ENCODE results near the gene TMEM14C. TPM values are rescaled to one million over a fixed set of nuclear protein-coding genes. Genes with fewer than 3 reads are reported as not detected.
A peak's percentile ranks its signal among the peaks of the same experiment; 100 is the strongest.

The TMEM14C gene
- total RNA-seq, result 120 TPM
- long read RNA-seq, transcript TMEM14C-201 (6 exons, 1,113 nt), result major isoform, 65 of 69 reads
- long read RNA-seq, partial matches to known transcripts, result 0 of 69 reads
- long read RNA-seq, other reads (novel, unspliced or antisense), result 3 of 69 reads

- intact Hi-C loops (cut with DNase I), result loop anchor here (1.0 to 10.0 kb wide), 3 partner anchors 24 to 208 kb away; partner anchors contain the start of genes C6orf52, PAK1IP1 and TMEM14B
- ATAC-seq, result peak; percentile 99
- DNase-seq (ENCODE audit: missing footprints), result peak; percentile 100
Measured at GRCh38 chr6:10722820-10723566, at the start of gene TMEM14C. Gene TMEM14C (plus strand): TSS chr6:10723070. CDS start chr6:10724614, 1,544 bp downstream.

- DNase-seq (ENCODE audit: missing footprints), result no peak
- intact Hi-C loops (cut with DNase I), result no loop called here
- ATAC-seq, result no peak
Measured at GRCh38 chr6:10676403-10676802, 46.5 kb upstream of the TMEM14C start.

GRCh38 chr6:10678456-10678855, 44.4 kb upstream of the TMEM14C start:
- intact Hi-C loops (cut with DNase I), result no loop called here
- DNase-seq (ENCODE audit: missing footprints) (no peak), ATAC-seq (no peak)

- no peak for DNase-seq (ENCODE audit: missing footprints)
- intact Hi-C loops (cut with DNase I), result no loop called here
- no peak for ATAC-seq
Measured at GRCh38 chr6:10681795-10682194, 41.1 kb upstream of the TMEM14C start.

- intact Hi-C loops (cut with DNase I), result no loop called here
- ATAC-seq, result no peak
Measured at GRCh38 chr6:10682355-10682988, 40.4 kb upstream of the TMEM14C start.

GRCh38 chr6:10684618-10685017, 38.3 kb upstream of the TMEM14C start:
- no peak for ATAC-seq
- no peak for DNase-seq (ENCODE audit: missing footprints)
- intact Hi-C loops (cut with DNase I), result no loop called here

More at GRCh38 chr6:10682355-10682988, 40.4 kb upstream of the TMEM14C start:
- no peak for DNase-seq (ENCODE audit: missing footprints)

GRCh38 chr6:10685092-10685915, 37.6 kb upstream of the TMEM14C start:
- DNase-seq (ENCODE audit: missing footprints), result no peak
- intact Hi-C loops (cut with DNase I), result no loop called here
- no peak for ATAC-seq

GRCh38 chr6:10686901-10687300, 36.0 kb upstream of the TMEM14C start:
- no peak for ATAC-seq
- intact Hi-C loops (cut with DNase I), result no loop called here
- DNase-seq (ENCODE audit: missing footprints), result no peak

- intact Hi-C loops (cut with DNase I), result no loop called here
- DNase-seq (ENCODE audit: missing footprints) (no peak), ATAC-seq (no peak)
Measured at GRCh38 chr6:10687582-10687981, 35.3 kb upstream of the TMEM14C start.

- no peak for DNase-seq (ENCODE audit: missing footprints)
- ATAC-seq, result no peak
- intact Hi-C loops (cut with DNase I), result no loop called here
Measured at GRCh38 chr6:10690651-10691445, 32.0 kb upstream of the TMEM14C start.

GRCh38 chr6:10692965-10693538, 29.8 kb upstream of the TMEM14C start:
- intact Hi-C loops (cut with DNase I), result no loop called here
- no peak for DNase-seq (ENCODE audit: missing footprints)
- no peak for ATAC-seq

GRCh38 chr6:10694302-10695085, 28.4 kb upstream of the TMEM14C start, which contains the start of the genes C6orf52 and PAK1IP1:
Gene C6orf52 (minus strand): TSS chr6:10694616. CDS start chr6:10687550, 7,066 bp downstream.
Gene PAK1IP1 (plus strand): TSS chr6:10694972. CDS start chr6:10694986, 14 bp downstream.
- intact Hi-C loops (cut with DNase I), result loop anchor here (1.0 to 2.0 kb wide), 4 partner anchors 28 to 183 kb away; partner anchors contain the start of genes TMEM14B and TMEM14C

GRCh38 chr6:10695086-10695657, 27.7 kb upstream of the TMEM14C start:
- DNase-seq (ENCODE audit: missing footprints), result no peak
- intact Hi-C loops (cut with DNase I), result loop anchor here (2.0 kb wide), 3 partner anchors 28 to 110 kb away; partner anchors contain the start of genes TMEM14B and TMEM14C
- ATAC-seq, result no peak

More at GRCh38 chr6:10694302-10695085, 28.4 kb upstream of the TMEM14C start, which contains the start of the genes C6orf52 and PAK1IP1:
- peak; percentile 100 for ATAC-seq
- DNase-seq (ENCODE audit: missing footprints), result peak; percentile 97

GRCh38 chr6:10696655-10697054, 26.2 kb upstream of the TMEM14C start:
- intact Hi-C loops (cut with DNase I), result no loop called here
- no peak for DNase-seq (ENCODE audit: missing footprints)
- ATAC-seq, result no peak

GRCh38 chr6:10713962-10714361, 8.9 kb upstream of the TMEM14C start:
- DNase-seq (ENCODE audit: missing footprints) (no peak), ATAC-seq (no peak)
- intact Hi-C loops (cut with DNase I), result no loop called here

- ATAC-seq, result no peak
Measured at GRCh38 chr6:10719296-10719963, 3.4 kb upstream of the TMEM14C start.

More at GRCh38 chr6:10719296-10719963, 3.4 kb upstream of the TMEM14C start:
- intact Hi-C loops (cut with DNase I), result no loop called here
- DNase-seq (ENCODE audit: missing footprints), result no peak

All from Right ventricle myocardium inferior (tissue), 1 donor.